Esophagus muscularis mucosa (tissue), 3 donors: ENCODE measurements around the gene CTCF.

Experiments used
- CTCF ChIP-seq, 3 experiments: fragments of 200-600 bp in 2 of 3; fragments of 450-650 bp in 1 of 3; sonication (generic) in 2 of 3; IDR thresholded peaks; one replicate each; pipeline ENCODE4 v1.5.1; 2017 to 2019; ENCODE audit warnings: antibody characterized with exemption in 3 of 3, mild to moderate bottlenecking in 2 of 3, moderate library complexity in 1 of 3
- POLR2A ChIP-seq: fragments of 450-650 bp; IDR thresholded peaks from one replicate; pipeline ENCODE4 v1.6.1; 2017; ENCODE audit warnings: antibody characterized with exemption, moderate library complexity, mild to moderate bottlenecking, low read depth
- POLR2AphosphoS5 ChIP-seq, 2 donors: sonication (generic); formaldehyde crosslinking; IDR thresholded peaks; one replicate each; pipeline ENCODE4 v1.6.1; 2017; ENCODE audit warnings: antibody characterized with exemption in 2 of 2

DNA sequence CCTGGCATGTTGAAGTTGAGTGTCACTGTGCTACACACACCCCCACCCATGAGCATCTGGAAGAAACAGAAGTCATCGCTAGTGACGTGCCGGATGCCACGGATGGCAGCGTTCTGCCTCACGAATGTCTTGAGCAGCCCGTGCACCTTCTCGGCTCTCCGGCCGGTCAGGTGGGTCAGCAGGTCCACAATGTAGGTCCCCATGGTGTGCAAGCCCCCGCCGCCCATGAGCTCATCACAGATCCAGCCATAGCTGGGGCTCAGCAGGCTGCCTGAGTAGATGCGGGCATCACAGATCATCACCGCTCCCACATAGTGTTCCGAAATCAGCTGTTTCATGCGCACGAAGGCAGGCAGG, 113.2 kb downstream of the CTCF start:
- no peak for TF ChIP-seq CTCF (IDR thresholded peaks at IDR 0.05)
- no peak for TF ChIP-seq POLR2A
- no peak for TF ChIP-seq POLR2AphosphoS5 (IDR thresholded peaks at IDR 0.05)
